Fibroblast of lung (primary cell): ENCODE measurements around the gene PLAAT2.

Source experiments
- CTCF ChIP-seq, 2 donors: IDR thresholded peaks in 1 of 2; conservative IDR thresholded peaks in 1 of 2; 1 replicate in 1 of 2; 2 replicates in 1 of 2; pipeline ENCODE4 v1.5.1; 2011 to 2012; ENCODE audit warnings: low read length in 2 of 2, control low read depth in 1 of 2, inconsistent platforms in 1 of 2, low read depth in 1 of 2, mild to moderate bottlenecking in 1 of 2
- EZH2 ChIP-seq: IDR thresholded peaks from 2 replicates; pipeline ENCODE4 v1.5.1; 2012; ENCODE audit warnings: low read length, control low read depth, mild to moderate bottlenecking; ENCODE audit errors: missing control alignments

- TF ChIP-seq CTCF (conservative IDR thresholded peaks at IDR 0.05 in 1 of 2, IDR thresholded peaks at IDR 0.05 in 1 of 2; ENCODE audit: low read depth in 1 of 2, low read length in 2 of 2) (no peak), EZH2 (no peak)
Observed at GRCh38 chr11:63530021-63530420, 33.2 kb downstream of the PLAAT2 start.
